NCI-H774 (cell line): ENCODE results near the gene WDFY4.

Experiments
- DNase-seq: peaks from one replicate; lab custom pipeline; 2025; lab: John Stamatoyannopoulos, UW

WDFY4 gene

DNA sequence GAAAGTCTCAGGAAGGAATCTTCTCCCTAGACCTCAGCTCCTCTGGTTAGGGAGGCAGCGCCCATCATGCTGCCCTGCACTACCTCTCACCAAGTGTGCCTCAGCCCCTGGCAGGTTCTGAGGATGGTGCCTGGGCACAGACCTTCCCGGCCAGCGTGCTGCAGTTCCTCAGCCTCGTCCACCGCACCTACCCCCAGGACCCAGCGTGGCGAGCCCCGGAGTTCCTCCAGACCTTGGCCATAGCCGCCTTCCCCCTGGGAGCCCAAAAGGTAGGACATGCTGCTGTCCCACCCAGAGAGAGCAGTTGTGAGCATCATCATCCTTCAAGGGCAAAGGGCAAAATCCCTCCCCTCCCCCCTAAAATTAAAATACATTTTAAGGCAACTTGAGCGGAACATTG is 132.5 kb downstream of the WDFY4 start:
- DNase-seq, result no peak

GRCh38 chr10:48818081-48818480 is 133.4 kb downstream of the WDFY4 start:
- no peak for DNase-seq

DNA sequence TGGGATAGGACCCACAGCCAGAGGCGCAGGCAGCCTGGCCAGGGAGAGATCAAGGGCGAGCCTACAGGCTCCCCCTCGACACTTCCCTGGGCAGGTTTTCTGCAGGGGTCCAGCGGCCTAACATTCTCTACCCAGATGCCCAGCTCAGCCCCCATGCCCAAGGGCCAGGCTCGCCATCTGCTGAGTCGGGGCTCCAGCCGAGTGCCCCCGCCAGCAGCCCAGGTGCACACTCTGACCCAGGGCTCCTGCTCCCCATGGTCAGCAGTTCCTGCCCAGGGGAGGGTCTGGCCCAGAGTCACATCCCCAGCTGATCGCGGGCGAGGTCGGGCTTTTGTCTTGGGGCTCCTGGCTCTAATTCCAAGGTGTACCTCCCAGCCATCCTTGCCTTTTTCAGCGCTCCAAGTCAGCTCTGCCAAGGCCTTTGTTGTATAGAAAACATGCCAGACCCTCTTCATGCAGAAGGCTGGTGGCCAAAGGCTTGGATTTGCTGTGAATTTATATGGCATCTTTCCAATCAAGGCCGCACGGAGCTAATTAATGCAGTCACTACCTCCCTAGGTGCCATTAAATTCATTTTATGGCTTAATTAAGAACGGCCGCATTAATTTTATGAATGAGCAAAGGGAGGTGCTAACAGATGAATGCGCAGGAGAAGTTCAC is 134.3 kb downstream of the WDFY4 start:
- no peak for DNase-seq

DNA sequence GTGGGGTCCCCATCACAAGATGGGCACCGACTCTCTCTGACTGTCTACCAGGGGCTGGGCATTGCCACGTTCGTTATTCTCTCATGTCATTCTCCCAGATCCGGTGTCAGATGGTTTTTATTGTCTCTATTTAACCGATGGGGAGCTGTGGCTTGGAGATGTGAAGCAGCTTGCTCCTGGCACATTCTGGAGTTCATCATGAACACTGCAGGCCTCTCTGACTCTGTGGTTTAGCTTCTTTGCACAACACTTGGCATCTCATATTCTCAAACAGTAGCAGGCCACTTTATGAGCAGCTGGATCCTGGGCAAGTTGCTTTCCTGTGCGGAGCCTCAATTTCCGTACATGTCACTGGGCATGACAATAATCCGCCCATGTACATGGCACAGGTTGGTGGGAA is 135.1 kb downstream of the WDFY4 start:
- DNase-seq, result no peak

DNA sequence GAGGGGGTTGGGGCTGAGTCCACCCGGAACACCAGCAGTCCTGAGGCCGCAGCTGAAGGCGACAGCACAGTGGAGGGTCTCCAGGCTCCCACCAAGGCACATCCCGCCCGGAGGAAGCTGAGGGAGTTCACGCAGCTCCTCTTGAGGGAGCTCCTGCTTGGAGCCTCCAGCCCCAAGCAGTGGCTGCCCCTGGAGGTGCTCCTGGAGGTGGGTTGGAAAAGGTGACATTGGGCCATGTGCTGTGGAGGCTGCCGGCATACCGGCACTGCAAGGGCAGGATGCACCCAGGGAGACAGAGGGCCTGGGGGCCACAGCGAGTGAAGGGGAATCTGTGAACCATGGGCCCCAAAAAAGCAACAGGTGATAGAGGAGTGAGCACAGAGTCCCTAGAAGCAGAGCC is 135.6 kb downstream of the WDFY4 start:
- DNase-seq, result no peak

DNA sequence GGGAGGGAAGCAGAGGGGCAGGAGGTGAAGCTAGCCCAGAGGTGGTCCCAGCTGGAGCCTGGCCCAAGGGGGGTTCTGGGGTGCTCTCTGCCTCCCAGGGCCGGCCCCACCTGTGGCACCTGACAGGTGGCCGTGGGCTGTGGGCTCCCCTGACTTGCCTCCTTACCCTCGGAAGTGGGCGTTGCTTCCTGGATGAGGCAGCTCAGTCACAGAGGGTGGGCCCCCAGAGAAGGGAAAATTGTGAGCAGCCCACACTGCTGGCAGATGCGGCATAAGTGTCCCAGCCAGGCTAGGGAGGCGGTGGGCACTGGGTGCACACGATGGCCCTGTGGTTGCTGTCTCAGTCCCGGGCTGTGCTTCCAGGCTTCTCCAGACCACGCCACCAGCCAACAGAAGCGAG is 136.0 kb downstream of the WDFY4 start:
- DNase-seq, result no peak

GRCh38 chr10:48821111-48821510 is 136.4 kb downstream of the WDFY4 start:
- DNase-seq, result no peak

DNA sequence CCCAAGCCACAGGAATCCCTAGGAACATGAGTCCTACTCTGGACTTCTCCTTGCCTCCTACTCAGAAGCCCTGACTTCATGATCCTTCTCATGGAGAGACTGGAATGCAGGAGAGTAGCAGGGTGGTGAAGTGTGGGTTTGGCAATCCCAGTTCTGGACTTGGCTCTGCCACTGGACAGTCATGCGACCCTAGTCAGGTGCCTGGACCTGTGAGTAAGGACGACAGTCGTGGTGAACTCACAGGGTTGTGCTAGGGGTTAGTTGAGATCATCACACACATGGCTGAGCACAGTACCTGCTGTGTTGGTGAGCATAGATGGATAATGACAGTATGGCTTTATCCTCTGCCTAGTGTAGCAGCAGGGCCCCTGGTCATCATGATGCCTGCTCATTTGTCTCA is 137.0 kb downstream of the WDFY4 start:
- DNase-seq, result no peak

DNA sequence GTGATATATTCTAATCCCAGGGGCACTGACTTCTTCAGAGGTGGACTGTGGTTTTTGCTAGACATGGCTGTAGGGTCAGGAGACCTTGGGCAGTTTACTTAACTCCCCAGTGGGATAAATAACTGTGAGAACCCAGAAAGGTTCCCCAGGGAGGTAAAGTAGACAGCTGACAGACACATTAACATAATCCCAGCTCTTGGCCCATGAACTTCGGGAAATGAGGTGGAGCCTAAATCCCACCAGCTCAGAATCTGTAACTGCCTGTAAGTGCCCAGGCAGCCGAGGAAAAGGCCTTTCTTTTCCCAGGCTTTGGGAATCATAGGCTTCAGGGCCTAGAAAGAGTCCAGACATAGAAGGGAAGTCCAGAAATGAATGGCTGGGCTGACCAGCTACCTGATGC is 149.0 kb downstream of the WDFY4 start:
- DNase-seq, result no peak

DNA sequence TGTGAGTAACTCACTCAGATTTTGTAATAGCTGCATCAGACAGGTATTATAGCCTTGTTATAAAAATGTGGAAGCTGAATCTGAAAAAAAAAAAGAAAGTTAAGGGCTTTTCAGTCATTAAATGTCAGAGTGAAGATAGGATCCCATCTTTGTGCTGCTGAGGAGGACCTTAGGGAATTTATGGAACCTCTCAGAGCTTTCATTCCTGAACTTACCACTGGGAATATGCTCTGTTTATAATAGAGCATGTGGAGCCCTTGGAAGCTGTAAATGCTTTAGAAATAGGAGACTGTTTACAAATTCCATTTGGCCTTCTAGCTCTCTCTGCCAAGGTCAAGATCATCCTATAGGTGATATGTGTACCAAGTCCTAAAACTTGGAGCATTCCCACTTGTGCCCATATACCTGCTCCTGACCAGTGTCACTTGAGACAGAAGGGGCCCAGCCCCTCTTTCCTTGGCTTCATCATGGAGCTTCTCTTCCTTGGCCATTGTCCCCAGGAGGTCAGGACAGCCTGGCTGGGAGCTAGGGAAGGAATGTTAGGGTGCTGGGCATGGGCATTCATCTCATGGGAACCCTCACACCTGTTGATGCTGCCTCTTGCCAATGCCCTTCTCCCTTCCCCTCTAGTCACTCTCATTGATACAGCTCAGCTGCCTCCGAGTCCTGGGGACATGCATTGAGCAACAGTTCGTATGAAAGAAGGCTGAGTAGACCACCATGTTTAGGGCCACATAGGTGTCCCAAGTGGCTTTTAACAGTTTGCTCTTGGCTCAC is 149.7 kb downstream of the WDFY4 start:
- no peak for DNase-seq

DNA sequence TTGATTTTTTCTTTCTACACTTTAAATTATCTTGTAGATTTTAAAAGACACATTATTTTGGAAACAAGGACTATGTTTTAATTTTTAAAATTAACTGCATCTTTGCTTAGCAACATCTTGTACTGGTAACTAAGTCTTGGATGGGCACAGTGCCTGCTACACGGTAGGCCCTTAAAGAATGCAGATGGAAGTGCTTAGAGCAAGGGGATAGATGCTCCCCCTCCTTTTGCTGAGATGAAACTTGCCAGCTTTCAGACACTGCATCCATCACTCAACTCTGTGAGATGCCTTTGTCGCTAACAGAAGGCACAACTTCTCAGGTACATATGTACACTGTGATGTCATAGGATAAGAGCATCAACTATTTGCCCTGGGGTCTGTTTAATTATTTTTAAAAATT is 151.1 kb downstream of the WDFY4 start:
- DNase-seq, result no peak

DNA sequence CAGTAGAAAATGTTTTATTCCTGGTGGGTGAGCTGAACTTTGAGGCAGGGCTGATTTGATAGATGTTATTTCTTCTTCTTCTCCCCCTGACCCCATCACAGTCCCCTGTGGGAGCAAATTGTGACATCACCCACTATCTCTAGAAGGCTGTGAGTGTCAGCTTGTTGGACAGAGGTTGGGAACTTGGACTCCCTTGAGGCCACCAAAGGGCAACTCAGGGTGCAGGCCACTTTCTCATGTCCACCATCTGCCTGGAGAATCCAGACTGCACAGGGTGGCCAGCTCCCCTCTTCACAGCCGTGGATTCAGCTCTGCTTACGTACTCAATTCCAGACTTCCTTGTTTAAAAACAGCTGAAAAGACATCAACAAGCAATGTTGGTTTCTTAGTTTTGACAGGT is 151.9 kb downstream of the WDFY4 start:
- no peak for DNase-seq

- no peak for DNase-seq
These were observed 154.2 kb downstream of the WDFY4 start for GRCh38 chr10:48838834-48839233.

DNA sequence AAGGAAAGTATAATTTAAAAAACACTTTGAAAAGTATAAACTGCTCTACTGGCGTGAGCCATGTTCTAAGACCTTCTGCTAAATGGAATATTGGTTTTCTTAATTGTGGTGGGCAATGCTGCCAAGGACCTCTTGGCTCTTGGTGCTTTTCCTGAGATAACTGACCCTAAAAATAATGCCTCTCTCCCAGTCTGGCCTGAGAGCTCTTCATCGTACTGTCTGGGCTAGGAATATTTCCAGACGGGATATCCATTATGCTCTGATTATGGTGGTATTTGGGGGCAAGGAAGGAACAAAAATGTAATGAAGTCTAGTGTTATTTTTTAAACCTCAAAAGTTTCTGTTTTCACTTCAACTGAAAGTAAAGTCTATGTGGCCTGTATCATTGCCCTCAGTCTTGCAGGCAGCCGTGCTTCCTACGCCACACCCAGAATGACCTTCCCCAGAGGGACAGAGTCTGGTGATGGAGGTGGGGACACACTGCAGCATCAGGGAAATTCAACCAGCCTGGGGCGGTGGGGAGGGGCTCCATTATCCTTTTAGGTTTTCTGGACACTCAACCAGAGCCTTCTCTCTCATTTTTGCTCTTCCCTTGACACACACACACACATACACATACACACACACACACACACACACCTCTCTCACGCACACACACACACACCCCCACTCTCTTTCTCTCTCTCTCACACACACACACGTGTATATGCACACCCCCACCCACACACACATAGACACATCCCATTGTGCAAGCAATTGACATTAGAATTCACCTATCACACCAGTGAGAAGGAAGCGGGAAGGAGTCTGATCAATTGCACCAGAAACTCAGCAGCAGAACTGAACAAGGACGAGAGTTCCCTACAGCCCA is 155.4 kb downstream of the WDFY4 start:
- no peak for DNase-seq

- DNase-seq, result no peak
These were observed 157.6 kb downstream of the WDFY4 start for GRCh38 chr10:48842231-48842630.

DNA sequence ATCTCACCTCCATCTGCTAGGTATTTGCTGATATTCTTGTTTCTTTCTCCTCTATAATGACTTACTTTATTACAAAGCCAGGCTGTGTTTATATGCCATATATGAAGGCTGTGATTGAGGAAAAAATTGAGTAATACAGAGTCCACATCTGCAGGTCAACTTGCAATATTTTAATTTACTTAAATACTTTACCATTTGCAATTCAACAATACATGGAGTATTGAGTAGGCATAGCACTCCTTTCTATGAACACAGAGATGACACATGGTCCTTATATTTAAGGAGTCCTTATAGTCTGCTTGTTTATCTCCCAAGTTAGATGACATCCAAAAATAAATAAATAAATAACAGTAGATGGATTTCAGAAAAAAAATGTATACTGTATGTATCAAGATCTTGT is 158.5 kb downstream of the WDFY4 start:
- DNase-seq, result no peak

DNA sequence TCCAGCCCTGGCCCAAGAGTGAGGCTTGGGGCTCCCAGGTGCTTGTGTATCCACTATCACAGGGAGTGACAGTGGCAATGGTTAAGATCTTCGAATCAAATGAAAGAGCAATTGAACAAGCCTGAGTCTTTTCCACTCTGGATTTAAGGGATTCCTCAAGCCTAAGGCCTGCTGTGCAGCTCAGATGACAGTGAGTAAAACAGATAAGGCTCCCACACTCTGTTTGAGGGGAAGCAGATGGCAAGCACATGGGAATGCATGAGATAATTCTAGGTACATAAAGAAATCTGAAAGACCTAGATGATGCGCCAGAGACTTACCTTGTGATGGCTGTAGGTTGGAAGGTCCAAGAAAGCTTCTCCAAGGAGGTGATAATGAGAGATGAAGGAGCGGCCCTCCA is 159.9 kb downstream of the WDFY4 start:
- no peak for DNase-seq

GRCh38 chr10:48845512-48845911 is 160.8 kb downstream of the WDFY4 start:
- no peak for DNase-seq

DNA sequence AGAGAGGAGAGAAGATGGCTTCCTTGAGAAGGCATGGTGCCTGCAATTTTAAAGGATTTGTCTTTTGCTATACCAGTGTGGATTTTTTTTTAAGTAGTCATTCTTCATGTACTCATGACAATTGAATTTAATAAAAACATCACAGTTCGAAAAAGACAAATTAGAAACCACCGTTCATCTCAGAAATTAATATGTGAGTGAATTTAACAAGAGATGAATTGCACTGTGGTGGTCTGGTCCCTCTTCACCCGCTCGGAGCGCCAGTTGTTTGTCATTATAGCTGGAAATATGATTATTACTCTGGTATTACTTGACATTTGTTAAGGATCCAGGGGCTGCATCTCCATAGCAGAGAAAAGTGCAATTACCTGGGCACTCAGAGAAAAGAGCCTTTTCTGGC is 163.0 kb downstream of the WDFY4 start:
- DNase-seq, result no peak

GRCh38 chr10:48856855-48857254 is 172.2 kb downstream of the WDFY4 start:
- DNase-seq, result no peak

DNA sequence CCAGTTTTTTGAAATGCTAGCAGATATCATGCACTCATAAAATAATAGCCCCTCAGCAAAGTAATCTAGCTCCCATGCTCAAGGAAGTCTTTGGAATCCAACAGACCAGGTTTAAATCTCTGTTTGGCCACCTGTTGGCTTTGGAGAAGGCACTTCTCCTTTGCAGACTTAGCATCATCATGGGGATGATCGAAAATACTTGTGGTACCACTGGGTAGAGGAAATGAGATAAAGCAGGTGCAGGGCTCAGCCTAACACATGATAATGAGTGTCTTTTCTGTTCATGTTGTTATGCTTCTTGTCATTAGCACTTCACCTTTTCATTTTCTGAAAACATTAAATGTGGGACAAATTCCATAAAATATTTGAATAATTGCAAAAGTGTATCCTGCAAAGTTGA is 187.6 kb downstream of the WDFY4 start:
- DNase-seq, result no peak

GRCh38 chr10:48878091-48878490 is 193.4 kb downstream of the WDFY4 start:
- DNase-seq, result no peak

DNA sequence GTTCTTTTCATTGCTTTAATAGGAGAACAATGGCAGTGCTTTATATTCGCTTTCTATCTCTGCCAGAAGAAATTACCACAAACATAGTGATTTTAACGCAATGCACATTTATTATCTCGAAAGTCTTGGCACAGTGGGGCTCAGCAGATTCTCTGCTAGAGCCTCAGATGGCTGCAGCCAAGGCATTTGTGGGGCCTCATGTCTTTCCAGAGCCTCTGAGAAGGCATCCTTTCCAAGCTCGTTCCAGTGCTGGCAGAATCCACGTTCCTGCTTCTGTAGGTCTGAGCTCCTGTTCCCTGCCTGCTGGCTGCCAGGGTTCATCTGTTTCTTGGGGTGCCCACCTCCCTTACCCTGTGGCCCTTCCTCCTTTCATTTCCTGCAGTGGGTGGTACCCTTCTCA is 194.8 kb downstream of the WDFY4 start:
- no peak for DNase-seq
